Neural cell (in vitro differentiated cells): ENCODE measurements around the gene PDPN. TPM values are rescaled to one million over a fixed set of nuclear protein-coding genes. Genes with fewer than 3 reads are reported as not detected.

ENCODE experiments used
- H2AFZ ChIP-seq: fragments of 200-600, 300-800 bp; sonication (generic), shearing (Covaris generic); 2 replicates; pipeline ENCODE4 v1.6.0; 2014; ENCODE audit warnings: low read depth, mild to moderate bottlenecking, antibody characterized with exemption, low read length, moderate library complexity
- H3F3A ChIP-seq: fragments of 200-600 bp; shearing (Covaris generic); 2 replicates; pipeline ENCODE4 v1.6.1; 2016; ENCODE audit warnings: mild to moderate bottlenecking, moderate library complexity, mixed read lengths, antibody characterized with exemption, low read length; ENCODE audit not compliant: insufficient read depth, poor library complexity, severe bottlenecking
- H3K27ac ChIP-seq: fragments of 200-600, 300-800 bp; sonication (generic), shearing (Covaris generic); 2 replicates; pipeline ENCODE4 v1.5.1; 2014; ENCODE audit warnings: mild to moderate bottlenecking, low read length, moderate library complexity
- H3K27me3 ChIP-seq: fragments of 300-800, 200-600 bp; sonication (generic), shearing (Covaris generic); 2 replicates; pipeline ENCODE4 v1.6.0; 2014; ENCODE audit warnings: mild to moderate bottlenecking, low read depth, low read length, moderate library complexity; ENCODE audit not compliant: insufficient read depth
- H3K36me3 ChIP-seq: fragments of 300-800, 200-600 bp; sonication (generic), shearing (Covaris generic); 2 replicates; pipeline ENCODE4 v1.5.1; 2014; ENCODE audit warnings: mild to moderate bottlenecking, antibody characterized with exemption, low read length, moderate library complexity; ENCODE audit not compliant: insufficient read depth
- H3K4me2 ChIP-seq: fragments of 300-800, 200-600 bp; sonication (generic), shearing (Covaris generic); 2 replicates; pipeline ENCODE4 v1.6.0; 2014; ENCODE audit warnings: mild to moderate bottlenecking, low read length
- H3K4me3 ChIP-seq: fragments of 300-800, 200-600 bp; sonication (generic), shearing (Covaris generic); 2 replicates; pipeline ENCODE4 v1.5.1; 2014; ENCODE audit warnings: mild to moderate bottlenecking, low read length, moderate library complexity
- H3K79me2 ChIP-seq: fragments of 200-600 bp; shearing (Covaris generic); replicated peaks from 2 replicates; pipeline ENCODE4 v1.6.0; 2014; ENCODE audit warnings: mild to moderate bottlenecking, low read length, moderate library complexity; ENCODE audit not compliant: insufficient read depth
- H3K9ac ChIP-seq: fragments of 300-800, 200-600 bp; sonication (generic), shearing (Covaris generic); 2 replicates; pipeline ENCODE4 v1.6.1; 2016; ENCODE audit warnings: mild to moderate bottlenecking, low read length, mixed read lengths
- H3K9me2 ChIP-seq: fragments of 200-600 bp; shearing (Covaris generic); 2 replicates; pipeline ENCODE4 v1.6.1; 2016; ENCODE audit warnings: mild to moderate bottlenecking, low read length, mixed read lengths; ENCODE audit not compliant: insufficient read depth
- H3K9me3 ChIP-seq: fragments of 200-600, 300-800 bp; sonication (generic), shearing (Covaris generic); 2 replicates; pipeline ENCODE4 v1.6.1; 2016; ENCODE audit warnings: mild to moderate bottlenecking, mixed run types, low read length, moderate library complexity, mixed read lengths
- H4K20me1 ChIP-seq: fragments of 200-600 bp; shearing (Covaris generic); 2 replicates; pipeline ENCODE4 v1.6.1; 2016; ENCODE audit warnings: mild to moderate bottlenecking, mixed run types; ENCODE audit not compliant: insufficient read depth
- CTCF ChIP-seq: fragments of 450-650 bp; IDR thresholded peaks from 2 replicates; pipeline ENCODE4 v1.5.1; 2014; ENCODE audit warnings: antibody characterized with exemption, mild to moderate bottlenecking, moderate library complexity; ENCODE audit not compliant: poor library complexity, severe bottlenecking
- EP300 ChIP-seq: fragments of 450-650 bp; conservative IDR thresholded peaks from 2 replicates; pipeline ENCODE4 v1.6.1; 2014; ENCODE audit warnings: antibody characterized with exemption, mild to moderate bottlenecking, moderate library complexity; ENCODE audit not compliant: poor library complexity, severe bottlenecking
- EZH2 ChIP-seq: fragments of 200-600, 300-800 bp; shearing (Covaris generic), sonication (generic); IDR thresholded peaks from 2 replicates; pipeline ENCODE4 v1.6.1; 2014; ENCODE audit warnings: antibody characterized with exemption, low read length, borderline replicate concordance, mild to moderate bottlenecking; ENCODE audit not compliant: insufficient read depth, poor library complexity, severe bottlenecking
- MXI1 ChIP-seq: fragments of 450-650 bp; conservative IDR thresholded peaks from 2 replicates; pipeline ENCODE4 v1.6.1; 2014; ENCODE audit warnings: antibody characterized with exemption, mild to moderate bottlenecking; ENCODE audit not compliant: poor library complexity, severe bottlenecking
- POLR2AphosphoS5 ChIP-seq: IDR thresholded peaks from 2 replicates; pipeline ENCODE4 v1.6.1; 2012
- RAD21 ChIP-seq: fragments of 450-650 bp; conservative IDR thresholded peaks from 2 replicates; pipeline ENCODE4 v1.6.1; 2014; ENCODE audit warnings: antibody characterized with exemption, mild to moderate bottlenecking, moderate library complexity
- REST ChIP-seq: IDR thresholded peaks from 2 replicates; pipeline ENCODE4 v1.6.1; 2012; ENCODE audit warnings: borderline replicate concordance
- SMC3 ChIP-seq: fragments of 450-650 bp; conservative IDR thresholded peaks from 2 replicates; pipeline ENCODE4 v1.6.1; 2014; ENCODE audit warnings: antibody characterized with exemption, mild to moderate bottlenecking, moderate library complexity; ENCODE audit not compliant: poor library complexity
- polyA plus RNA-seq: library from polyadenylated mRNA; depleted of rRNA; stranded (reverse); fragments of >200 nt; gene quantifications from 2 replicates; pipeline ENCODE4 v1.2.3, GENCODE V29; 2014

PDPN gene
- polyA plus RNA-seq, 1 donor from 2014 or later: 0.63 TPM

- no peak overlapping the region for H3K9ac ChIP-seq
- H3K27ac ChIP-seq: no peak overlapping the region
- no peak overlapping the region for H2AFZ ChIP-seq
- no peak overlapping the region for H3K4me3 ChIP-seq
- no peaks in the 10 kb centered on the region for H3K9me2 ChIP-seq
- no peak for TF ChIP-seq EP300
- no peak for TF ChIP-seq EZH2
- no peak for TF ChIP-seq RAD21
- TF ChIP-seq SMC3: no peak
- TF ChIP-seq MXI1: no peak
- no peak for TF ChIP-seq REST
- no peak for TF ChIP-seq POLR2AphosphoS5
- no peak for TF ChIP-seq CTCF
- no peaks in the 10 kb centered on the region for H3K36me3 ChIP-seq
- H4K20me1 ChIP-seq: no peaks in the 10 kb centered on the region
- H3K9me3 ChIP-seq: no peaks in the 10 kb centered on the region
- no peaks in the 10 kb centered on the region for H3K79me2 ChIP-seq
- no peak overlapping the region for H3K4me2 ChIP-seq
- no peaks in the 10 kb centered on the region for H3K27me3 ChIP-seq
- H3F3A ChIP-seq: no peaks in the 10 kb centered on the region
Observed at GRCh38 chr1:13541435-13542215, 42.0 kb upstream of the PDPN start.

GRCh38 chr1:13543451-13544220 lies 40.0 kb upstream of the PDPN start:
- Histone ChIP-seq H3K27ac (no peak overlapping the region), H3K79me2 (no peaks in the 10 kb centered on the region), H3K9me3 (no peaks in the 10 kb centered on the region), H3K4me3 (no peak overlapping the region), H3K36me3 (no peaks in the 10 kb centered on the region), H4K20me1 (no peaks in the 10 kb centered on the region), H2AFZ (no peak overlapping the region), H3F3A (no peaks in the 10 kb centered on the region), H3K4me2 (no peak overlapping the region), H3K9ac (no peak overlapping the region), H3K27me3 (no peaks in the 10 kb centered on the region), H3K9me2 (no peaks in the 10 kb centered on the region)
- TF ChIP-seq MXI1 (no peak), EP300 (peak; percentile 56), CTCF (peak; percentile 27), POLR2AphosphoS5 (peak; percentile 56)
